Epithelial cell of proximal tubule (primary cell): ENCODE data around the gene ATP5F1D. TPM values are rescaled to one million over a fixed set of nuclear protein-coding genes. Genes with fewer than 3 reads are reported as not detected.

Experiments
- DNase-seq: peaks from one replicate; pipeline ENCODE4 v3.0.0-alpha.2; 2011; ENCODE audit warnings: low read depth
- H3K4me3 ChIP-seq: 2 replicates; pipeline ENCODE4 v1.5.1; 2011; ENCODE audit warnings: low read depth, mild to moderate bottlenecking, low read length
- total RNA-seq: library from RNA; depleted of rRNA; stranded (reverse); fragments of >200 nt; gene quantifications from 2 replicates; pipeline ENCODE4 v1.2.3, GENCODE V29; 2015
- TF ChIP-seq, protein P1 (sequence below): conservative IDR thresholded peaks from 2 replicates; pipeline ENCODE4 v1.5.1; 2012; ENCODE audit warnings: low read depth, mild to moderate bottlenecking, low read length

Gene ATP5F1D
- total RNA-seq, 1 donor from 2014 or later: 110 TPM

DNA sequence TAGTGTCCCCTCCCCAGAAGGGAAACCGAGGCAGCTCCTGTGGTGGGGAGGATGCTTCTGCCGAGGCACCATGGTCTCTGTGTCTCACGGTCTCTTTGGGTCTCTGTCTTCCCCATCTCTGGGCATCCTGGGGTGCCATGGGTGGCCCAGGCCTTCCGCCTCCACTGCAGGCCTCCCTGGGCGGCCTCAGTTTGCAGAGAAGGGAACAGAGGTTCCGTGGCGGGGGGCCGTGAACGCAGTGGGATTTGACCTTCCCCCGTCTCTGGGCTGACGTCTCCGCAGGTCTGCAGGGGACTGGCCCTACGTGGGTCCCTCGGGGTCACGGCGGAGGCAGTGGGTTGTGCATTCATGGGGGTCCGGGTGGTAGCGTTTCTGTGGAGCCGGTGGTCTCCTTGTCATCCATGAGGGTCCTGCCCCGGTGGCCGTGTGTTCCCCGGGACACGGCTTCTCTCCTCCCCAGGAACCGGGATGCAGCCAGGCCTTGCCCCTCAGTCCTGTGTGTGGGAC, 48.7 kb downstream of the ATP5F1D start:
- no peak overlapping the region for H3K4me3 ChIP-seq
- DNase-seq: no peak
- TF ChIP-seq, protein P1, sequence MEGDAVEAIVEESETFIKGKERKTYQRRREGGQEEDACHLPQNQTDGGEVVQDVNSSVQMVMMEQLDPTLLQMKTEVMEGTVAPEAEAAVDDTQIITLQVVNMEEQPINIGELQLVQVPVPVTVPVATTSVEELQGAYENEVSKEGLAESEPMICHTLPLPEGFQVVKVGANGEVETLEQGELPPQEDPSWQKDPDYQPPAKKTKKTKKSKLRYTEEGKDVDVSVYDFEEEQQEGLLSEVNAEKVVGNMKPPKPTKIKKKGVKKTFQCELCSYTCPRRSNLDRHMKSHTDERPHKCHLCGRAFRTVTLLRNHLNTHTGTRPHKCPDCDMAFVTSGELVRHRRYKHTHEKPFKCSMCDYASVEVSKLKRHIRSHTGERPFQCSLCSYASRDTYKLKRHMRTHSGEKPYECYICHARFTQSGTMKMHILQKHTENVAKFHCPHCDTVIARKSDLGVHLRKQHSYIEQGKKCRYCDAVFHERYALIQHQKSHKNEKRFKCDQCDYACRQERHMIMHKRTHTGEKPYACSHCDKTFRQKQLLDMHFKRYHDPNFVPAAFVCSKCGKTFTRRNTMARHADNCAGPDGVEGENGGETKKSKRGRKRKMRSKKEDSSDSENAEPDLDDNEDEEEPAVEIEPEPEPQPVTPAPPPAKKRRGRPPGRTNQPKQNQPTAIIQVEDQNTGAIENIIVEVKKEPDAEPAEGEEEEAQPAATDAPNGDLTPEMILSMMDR: no peak

DNA sequence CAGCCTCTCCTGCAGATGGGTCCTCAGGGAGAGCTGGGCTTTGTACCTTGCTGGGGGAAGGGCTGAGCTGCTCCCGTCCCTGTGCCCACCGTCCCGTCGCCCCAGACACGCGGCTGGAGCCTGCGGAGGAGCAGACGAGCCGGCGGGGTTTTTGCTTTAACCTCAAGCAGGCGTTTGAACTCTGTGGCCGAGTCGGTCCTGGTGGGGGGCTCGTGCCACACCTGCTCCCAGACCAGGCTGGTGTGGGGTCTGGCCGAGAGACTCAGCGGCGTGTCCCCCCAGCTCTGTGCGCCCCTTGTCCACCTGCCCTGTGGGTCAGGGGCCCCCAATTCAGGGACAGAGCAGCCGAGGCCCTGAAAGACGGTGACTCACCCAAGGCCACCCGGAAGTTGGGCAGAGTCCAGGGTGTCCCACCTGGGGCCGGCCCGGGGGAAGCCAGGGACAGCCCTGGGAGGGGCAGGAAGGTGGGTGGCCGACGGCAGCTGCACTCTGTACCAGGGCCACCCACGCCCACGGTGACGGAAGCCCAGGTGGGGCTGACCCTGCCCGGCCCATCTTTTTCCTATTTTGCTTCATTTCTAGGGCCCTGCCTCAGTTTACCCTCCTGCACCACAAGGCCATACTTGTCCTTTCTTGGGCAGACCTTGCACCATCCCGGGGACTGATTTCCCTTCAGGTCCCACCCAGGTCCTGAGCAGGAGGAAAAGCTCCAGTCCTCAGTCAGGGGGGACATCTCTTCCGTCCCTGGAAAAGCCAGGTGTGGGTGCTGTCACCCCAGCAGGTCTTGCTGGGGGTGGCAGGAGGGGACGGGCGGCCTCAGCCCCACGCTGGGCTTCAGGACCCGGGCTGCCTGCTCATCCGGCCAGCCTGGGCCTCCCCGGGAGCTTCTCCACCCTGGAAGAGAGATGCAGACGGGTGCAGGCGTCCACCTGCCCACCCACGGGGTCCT, 49.4 kb downstream of the ATP5F1D start:
- no peak for DNase-seq

DNA sequence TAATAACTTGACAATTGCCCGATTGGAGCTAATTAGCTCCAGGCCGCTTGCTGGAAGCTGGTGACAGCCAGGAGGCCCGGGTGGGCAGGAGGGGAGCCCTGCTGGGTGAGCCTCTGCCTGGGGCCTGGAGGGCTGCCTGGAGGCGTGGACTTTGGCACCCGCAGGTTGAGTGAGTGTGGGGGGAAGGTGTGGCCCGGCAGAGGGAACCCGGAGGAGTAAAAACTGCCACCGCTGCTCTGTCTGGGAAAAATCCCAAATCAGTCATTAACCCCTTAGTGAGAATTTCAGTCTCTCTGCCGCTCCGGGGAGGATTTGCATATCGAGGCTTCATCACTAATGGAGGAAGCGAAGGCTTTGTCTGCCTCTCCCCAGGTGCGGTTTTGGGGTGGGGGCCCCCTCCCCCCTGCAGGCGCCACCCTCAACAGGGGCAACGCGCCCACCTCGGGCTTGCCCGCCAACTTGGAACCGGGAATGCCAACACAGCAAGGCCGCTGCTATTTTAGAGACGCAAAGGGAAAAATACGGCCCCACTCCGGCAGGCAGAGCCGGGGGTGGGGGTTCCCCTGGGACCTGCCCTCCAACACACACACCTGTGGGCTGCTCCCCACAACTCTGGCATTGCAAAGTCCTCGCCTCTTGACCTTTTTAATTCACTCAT, 50.3 kb downstream of the ATP5F1D start:
- H3K4me3 ChIP-seq: no peak overlapping the region
- no peak for DNase-seq
- TF ChIP-seq, protein P1: no peak

More for the DNA sequence above, 49.4 kb downstream of the ATP5F1D start:
- no peak overlapping the region for H3K4me3 ChIP-seq
- TF ChIP-seq, protein P1: no peak

DNA sequence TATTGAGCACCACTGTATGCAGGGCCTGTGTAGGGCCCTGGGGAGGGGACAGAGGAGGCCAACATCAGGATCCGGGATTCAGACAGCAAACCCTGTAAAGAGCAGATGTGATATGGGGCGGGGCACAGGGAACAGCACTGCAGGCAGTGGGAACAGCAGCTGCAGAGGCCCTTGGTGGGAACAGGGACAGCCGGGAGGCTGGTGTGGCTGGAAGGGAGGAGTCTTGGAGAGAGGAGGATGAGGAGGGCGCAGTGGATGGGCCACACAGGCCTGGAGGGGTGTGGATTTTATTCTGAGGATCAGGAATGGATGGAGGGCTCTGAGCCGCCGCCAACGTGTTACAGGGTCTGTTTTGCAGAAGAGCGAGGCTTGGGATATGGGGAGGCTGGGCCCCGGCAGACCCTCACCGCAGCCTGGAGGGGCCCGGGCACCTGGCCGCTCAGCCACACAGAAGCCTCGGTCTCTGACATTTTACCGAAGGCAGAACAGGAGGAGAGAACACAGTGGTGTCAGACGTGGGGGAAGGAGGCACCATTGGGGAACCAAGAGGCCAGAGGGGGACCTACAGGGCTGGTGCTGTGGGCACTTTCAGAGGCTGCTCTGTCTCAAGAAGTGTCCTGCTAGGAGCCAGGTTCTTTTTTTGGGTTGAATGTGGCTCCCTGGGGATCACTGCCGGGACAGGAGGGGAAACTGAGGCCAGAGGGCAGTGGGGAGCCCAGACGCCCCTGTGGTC, 51.0 kb downstream of the ATP5F1D start:
- TF ChIP-seq, protein P1: no peak
- no peak for DNase-seq
- no peak overlapping the region for H3K4me3 ChIP-seq

DNA sequence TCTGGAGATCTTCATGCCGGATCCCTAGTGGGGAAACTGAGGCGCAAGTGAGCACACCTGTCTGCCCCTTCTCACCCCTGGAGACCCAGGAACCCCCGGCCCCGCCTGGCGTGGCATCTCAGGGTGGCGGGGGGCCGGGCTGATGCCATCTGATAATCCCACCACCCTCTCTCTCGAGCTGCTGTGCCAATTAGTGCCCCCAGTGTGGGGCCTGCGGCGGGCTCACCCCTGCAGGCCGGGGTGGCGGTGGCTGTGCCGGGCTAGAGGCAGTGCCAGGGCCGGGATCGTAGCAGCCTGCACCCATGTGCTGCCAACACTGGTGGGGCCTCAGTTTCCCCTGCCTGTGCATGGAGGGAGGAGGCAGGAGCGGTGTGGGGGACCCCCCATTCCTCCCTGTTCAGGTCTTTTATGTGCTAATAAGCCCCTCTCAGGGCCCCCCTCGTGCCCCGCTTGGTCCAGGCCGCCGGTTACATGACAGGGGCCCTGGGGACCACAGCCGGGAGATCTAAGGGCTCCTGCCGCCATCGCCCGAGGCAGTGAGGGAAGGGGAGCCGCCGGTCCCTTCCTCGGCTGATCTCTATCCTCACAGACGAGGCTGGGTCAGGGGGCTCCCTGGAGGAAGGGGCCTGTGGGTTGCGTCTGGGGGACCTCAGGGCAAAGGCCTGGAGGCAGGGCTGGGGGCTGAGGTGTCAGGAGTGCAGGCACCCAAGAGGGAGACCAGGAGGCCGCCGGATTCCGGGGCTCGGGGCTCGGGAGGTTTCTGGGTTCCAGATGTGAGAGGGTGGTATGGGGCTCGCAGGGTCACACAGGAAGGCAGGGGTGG, 52.4 kb downstream of the ATP5F1D start:
- no peak for DNase-seq
- H3K4me3 ChIP-seq: no peak overlapping the region
- TF ChIP-seq, protein P1: no peak

Other genes starting within 250 kb of the ATP5F1D start
- under 0.01 and 0.46 TPM in 2 replicates for gene GRIN3B, start 241.3 kb upstream of the ATP5F1D start, total RNA-seq
- gene TMEM259, start 220.6 kb upstream of the ATP5F1D start, total RNA-seq: 155 and 193 TPM in 2 replicates
- gene RNU6-2, start 220.2 kb upstream of the ATP5F1D start, total RNA-seq: not detected in 2 replicates
- gene CNN2, start 215.1 kb upstream of the ATP5F1D start, total RNA-seq: 164 and 281 TPM in 2 replicates
- 4.3 and 9.7 TPM in 2 replicates for gene ABCA7, start 201.6 kb upstream of the ATP5F1D start, total RNA-seq
- gene ARHGAP45, start 174.6 kb upstream of the ATP5F1D start, total RNA-seq: 6.2 and 6.7 TPM in 2 replicates
- 248 and 349 TPM in 2 replicates for gene POLR2E, start 146.4 kb upstream of the ATP5F1D start, total RNA-seq
- 457 and 656 TPM in 2 replicates for gene GPX4, start 137.8 kb upstream of the ATP5F1D start, total RNA-seq
- 56.2 and 66.1 TPM in 2 replicates for gene SBNO2, start 67.5 kb upstream of the ATP5F1D start, total RNA-seq
- 80.4 and 96.9 TPM in 2 replicates for gene STK11, start 36.0 kb upstream of the ATP5F1D start, total RNA-seq
- 6.8 and 9.7 TPM in 2 replicates for gene CBARP, start 3.7 kb upstream of the ATP5F1D start, total RNA-seq
- gene MIDN, start 6.8 kb downstream of the ATP5F1D start, total RNA-seq: 44.1 and 66.3 TPM in 2 replicates
- gene CIRBP, start 27.6 kb downstream of the ATP5F1D start, total RNA-seq: 165 and 317 TPM in 2 replicates
- gene FAM174C, start 33.8 kb downstream of the ATP5F1D start, total RNA-seq: 123 and 124 TPM in 2 replicates
- 0.23 and 0.36 TPM in 2 replicates for gene EFNA2, start 44.1 kb downstream of the ATP5F1D start, total RNA-seq
- gene NDUFS7, start 142.2 kb downstream of the ATP5F1D start, total RNA-seq: 138 and 174 TPM in 2 replicates
- 22.5 and 29.2 TPM in 2 replicates for gene GAMT, start 159.8 kb downstream of the ATP5F1D start, total RNA-seq
- 53.8 and 136 TPM in 2 replicates for gene DAZAP1, start 165.8 kb downstream of the ATP5F1D start, total RNA-seq
- gene RPS15, start 196.6 kb downstream of the ATP5F1D start, total RNA-seq: 2,061 and 3,361 TPM in 2 replicates
- gene APC2, start 208.4 kb downstream of the ATP5F1D start, total RNA-seq: not detected in 2 replicates
- gene C19orf25, start 237.5 kb downstream of the ATP5F1D start, total RNA-seq: 26.6 and 32.6 TPM in 2 replicates
- 1.4 and 2.5 TPM in 2 replicates for gene PCSK4, start 248.6 kb downstream of the ATP5F1D start, total RNA-seq
- 3.8 and 4.8 TPM in 2 replicates for gene REEP6, start 249.4 kb downstream of the ATP5F1D start, total RNA-seq